CD14-positive monocyte (primary cell): ENCODE data around the gene COMMD10. TPM values are rescaled to one million over a fixed set of nuclear protein-coding genes. Genes with fewer than 3 reads are reported as not detected.

Experiments used
- DNase-seq, 3 donors: peaks; one replicate each; pipeline ENCODE4 v3.0.0-alpha.2; 2011 to 2022
- H2AFZ ChIP-seq: 2 replicates; pipeline ENCODE4 v1.6.0; 2012; ENCODE audit warnings: mild to moderate bottlenecking, low read depth, low read length, inconsistent platforms; ENCODE audit not compliant: insufficient read depth, poor library complexity, severe bottlenecking
- H3K27ac ChIP-seq, 2 donors: 1 replicate in 1 of 2; 2 replicates in 1 of 2; pipeline ENCODE4 v1.5.1; 2012 to 2013; ENCODE audit warnings: low read length in 2 of 2, control low read depth in 1 of 2, inconsistent platforms in 1 of 2, low read depth in 1 of 2, mild to moderate bottlenecking in 1 of 2
- H3K27me3 ChIP-seq, 2 donors: one replicate each; pipeline versions ENCODE4 v1.6.0 to v1.6.1; 2011 to 2013; ENCODE audit warnings: low read length in 2 of 2; ENCODE audit not compliant: control insufficient read depth in 2 of 2, insufficient read depth in 2 of 2
- H3K36me3 ChIP-seq, 2 donors: replicated peaks in 1 of 2; 1 replicate in 1 of 2; 2 replicates in 1 of 2; pipeline versions ENCODE4 v1.5.1 to v1.6.1; 2012 to 2013; ENCODE audit warnings: low read length in 2 of 2, control low read depth in 1 of 2, inconsistent platforms in 1 of 2, mild to moderate bottlenecking in 1 of 2; ENCODE audit not compliant: insufficient read depth in 2 of 2, control insufficient read depth in 1 of 2
- H3K4me1 ChIP-seq, 2 donors: 1 replicate in 1 of 2; 2 replicates in 1 of 2; pipeline versions ENCODE4 v1.5.1 to v1.6.1; 2012 to 2013; ENCODE audit warnings: low read length in 2 of 2, control low read depth in 1 of 2, inconsistent platforms in 1 of 2, mild to moderate bottlenecking in 1 of 2, moderate library complexity in 1 of 2; ENCODE audit not compliant: insufficient read depth in 2 of 2, control insufficient read depth in 1 of 2
- H3K4me2 ChIP-seq: replicated peaks from 2 replicates; pipeline ENCODE3; 2012; ENCODE audit warnings: low read length, moderate library complexity, mild to moderate bottlenecking; ENCODE audit not compliant: poor library complexity, severe bottlenecking; ENCODE audit errors: extremely low read depth
- H3K4me3 ChIP-seq, 3 experiments: fragments of 200-600 bp in 1 of 3; sonication (generic) in 1 of 3; replicated peaks in 1 of 3; 1 replicate in 2 of 3; 2 replicates in 1 of 3; pipeline ENCODE4 v1.5.1; 2011 to 2013; ENCODE audit warnings: low read length in 3 of 3, mild to moderate bottlenecking in 3 of 3, control low read depth in 2 of 3, low read depth in 2 of 3, inconsistent platforms in 1 of 3, moderate library complexity in 1 of 3
- H3K79me2 ChIP-seq: 2 replicates; pipeline ENCODE4 v1.6.0; 2012; ENCODE audit warnings: mild to moderate bottlenecking, control low read depth, inconsistent platforms, low read length, moderate library complexity; ENCODE audit not compliant: insufficient read depth
- H3K9ac ChIP-seq: 2 replicates; pipeline ENCODE4 v1.6.0; 2017; ENCODE audit warnings: low read length, mild to moderate bottlenecking; ENCODE audit not compliant: insufficient read depth, poor library complexity, severe bottlenecking
- H3K9me3 ChIP-seq, 2 donors: replicated peaks in 1 of 2; 1 replicate in 1 of 2; 2 replicates in 1 of 2; pipeline versions ENCODE4 v1.5.1 to v1.6.1; 2012 to 2013; ENCODE audit warnings: low read length in 2 of 2, control low read depth in 1 of 2; ENCODE audit not compliant: control insufficient read depth in 1 of 2, insufficient read depth in 1 of 2
- H4K20me1 ChIP-seq: 2 replicates; pipeline ENCODE4 v1.6.0; 2012; ENCODE audit warnings: mild to moderate bottlenecking, low read length, control low read depth, moderate library complexity; ENCODE audit not compliant: insufficient read depth
- H3K27ac Mint-ChIP-seq, 7 donors: one replicate each; pipeline ENCODE4 v1.8.0; 2020; ENCODE audit warnings: mild to moderate bottlenecking in 7 of 7, mixed read lengths in 7 of 7, moderate library complexity in 6 of 7, inconsistent platforms in 2 of 7
- H3K27me3 Mint-ChIP-seq, 3 donors: one replicate each; pipeline ENCODE4 v1.8.0; 2021 to 2022; ENCODE audit warnings: low read depth in 3 of 3, mild to moderate bottlenecking in 3 of 3, mixed read lengths in 3 of 3, moderate library complexity in 3 of 3, inconsistent platforms in 1 of 3
- H3K36me3 Mint-ChIP-seq, 2 donors: one replicate each; pipeline ENCODE4 v1.8.0; 2020; ENCODE audit warnings: mixed read lengths in 2 of 2, inconsistent platforms in 1 of 2, mild to moderate bottlenecking in 1 of 2
- H3K4me1 Mint-ChIP-seq: one replicate; pipeline ENCODE4 v1.8.0; 2020; ENCODE audit warnings: mild to moderate bottlenecking, mixed read lengths
- H3K4me3 Mint-ChIP-seq, 2 donors: one replicate each; pipeline ENCODE4 v1.8.0; 2020; ENCODE audit warnings: mild to moderate bottlenecking in 2 of 2, mixed read lengths in 2 of 2, moderate library complexity in 1 of 2
- H3K9me3 Mint-ChIP-seq, 7 donors: one replicate each; pipeline ENCODE4 v1.8.0; 2020 to 2022; ENCODE audit warnings: mixed read lengths in 7 of 7, mild to moderate bottlenecking in 6 of 7, moderate library complexity in 6 of 7, inconsistent platforms in 2 of 7
- CTCF ChIP-seq: fragments of 200-600 bp; IDR thresholded peaks from one replicate; pipeline ENCODE4 v1.8.0; 2022; ENCODE audit warnings: antibody characterized with exemption, mild to moderate bottlenecking
- WGBS: methylation state at CpG from one replicate; pipeline ENCODE4 v1.1.5; 2013; ENCODE audit warnings: missing lambda C conversion rate; ENCODE audit not compliant: insufficient coverage; 5-methylcytosine and 5-hydroxymethylcytosine counted together
- intact Hi-C, 2 donors: fragments of 100-400 bp; cut with micrococcal nuclease; formaldehyde crosslinking; loops; one replicate each; pipeline versions ENCODE4 v1.15.0 to v1.15.1; 2023
- polyA plus RNA-seq, 3 donors: library from polyadenylated mRNA; depleted of rRNA in 1 of 3; unstranded in 2 of 3; stranded (reverse) in 1 of 3; fragments of 300-500 nt in 2 of 3; fragments of >200 nt in 1 of 3; fragmentation: Illumina TruSeq in 2 of 3; gene quantifications; 1 replicate in 2 of 3; 2 replicates in 1 of 3; pipeline ENCODE4 v1.2.3, GENCODE V29; 2012 to 2021

COMMD10 gene
- polyA plus RNA-seq, 3 donors = 16.9 to 86.1 (median 61.2) TPM

GRCh38 chr5:116037236-116037822 lies 47.5 kb upstream of the COMMD10 start:
- H3K9me3 ChIP-seq = no peaks in the 10 kb centered on the region
- H3K27me3 Mint-ChIP-seq = peaks cover 0 to 3% (median 0%) of the 10 kb centered on the region in 3 donors
- intact Hi-C loops = no loop called here
- H3K9ac ChIP-seq = no peak overlapping the region
- no peaks in the 10 kb centered on the region for H3K27me3 ChIP-seq
- H3K4me1 Mint-ChIP-seq = peaks cover 31% of the 10 kb centered on the region
- no peak overlapping the region for H3K4me3 ChIP-seq
- no peak overlapping the region for H3K4me3 Mint-ChIP-seq
- no peak overlapping the region for H3K4me2 ChIP-seq
- no peaks in the 10 kb centered on the region for H3K36me3 Mint-ChIP-seq
- TF ChIP-seq CTCF = peak; percentile 18
- WGBS = 100% methylated on average over 2 of the region's 3 CpGs
- H4K20me1 ChIP-seq = no peaks in the 10 kb centered on the region
- no peak for DNase-seq
- peaks cover 19 to 25% of the 10 kb centered on the region in 2 donors for H3K4me1 ChIP-seq
- H3K9me3 Mint-ChIP-seq = peaks cover 0 to 2% (median 0%) of the 10 kb centered on the region in 7 donors
- H3K36me3 ChIP-seq = no peaks in the 10 kb centered on the region
- H3K79me2 ChIP-seq = no peaks in the 10 kb centered on the region
- no peak overlapping the region for H3K27ac Mint-ChIP-seq
- no peak overlapping the region for H3K27ac ChIP-seq
- H2AFZ ChIP-seq = no peak overlapping the region

- Histone ChIP-seq H3K4me3 (no peak overlapping the region), H3K4me1 (peaks cover 18 to 25% of the 10 kb centered on the region in 2 donors), H3K27me3 (no peaks in the 10 kb centered on the region), H3K9me3 (no peaks in the 10 kb centered on the region), H3K36me3 (no peaks in the 10 kb centered on the region), H3K79me2 (no peaks in the 10 kb centered on the region), H2AFZ (peak overlapping the region; percentile 72), H3K9ac (peak overlapping the region; percentile 5), H4K20me1 (no peaks in the 10 kb centered on the region), H3K4me2 (peak overlapping the region; percentile 18), H3K27ac (no peak overlapping the region)
- H3K27me3 Mint-ChIP-seq = peaks cover 0 to 3% (median 0%) of the 10 kb centered on the region in 3 donors
- TF ChIP-seq CTCF = no peak
- intact Hi-C loops = no loop called here
- H3K36me3 Mint-ChIP-seq = no peaks in the 10 kb centered on the region
- peaks cover 0 to 2% (median 0%) of the 10 kb centered on the region in 7 donors for H3K9me3 Mint-ChIP-seq
- peak overlapping the region in 1 of 2 donors; percentile 59 for H3K4me3 Mint-ChIP-seq
- peak overlapping the region in 5 of 7 donors; percentile 48 to 75 (median 66) for H3K27ac Mint-ChIP-seq
- WGBS = 0% methylated on average over 1 of the region's 3 CpGs
- H3K4me1 Mint-ChIP-seq = peaks cover 31% of the 10 kb centered on the region
- DNase-seq = peak; percentile 18 to 29 (median 20)
Measured at GRCh38 chr5:116038817-116039216, 46.0 kb upstream of the COMMD10 start.
